ENCODE data around the gene GTPBP4. TPM values are rescaled to one million over a fixed set of nuclear protein-coding genes. Genes with fewer than 3 reads are reported as not detected.

GTPBP4 gene
- total RNA-seq, 1 experiment from 2014 or later: 97.4 TPM

DNA sequence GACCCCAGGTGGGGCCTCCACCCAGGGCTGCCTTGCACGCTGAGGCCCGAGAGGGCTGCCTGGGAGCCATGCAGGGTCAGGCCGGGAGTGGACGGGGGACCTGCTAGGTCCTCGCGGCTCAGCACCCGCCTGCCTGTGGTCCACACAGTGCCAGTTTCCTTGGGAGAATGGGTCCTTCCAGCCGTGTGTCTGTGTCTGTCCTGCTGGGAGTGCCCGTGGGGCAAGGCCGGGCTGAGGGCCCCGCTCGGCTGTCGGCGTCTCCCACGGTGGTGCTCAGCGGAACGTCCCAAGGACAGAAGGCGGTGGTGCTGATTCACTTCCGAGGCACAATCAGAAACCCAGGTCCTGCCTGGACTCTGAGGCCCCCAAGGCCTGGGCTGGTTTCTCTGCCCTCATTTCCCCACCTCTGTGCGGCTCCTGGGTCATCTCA is 23.2 kb upstream of the GTPBP4 start (continued):
- TF ChIP-seq, protein P1, sequence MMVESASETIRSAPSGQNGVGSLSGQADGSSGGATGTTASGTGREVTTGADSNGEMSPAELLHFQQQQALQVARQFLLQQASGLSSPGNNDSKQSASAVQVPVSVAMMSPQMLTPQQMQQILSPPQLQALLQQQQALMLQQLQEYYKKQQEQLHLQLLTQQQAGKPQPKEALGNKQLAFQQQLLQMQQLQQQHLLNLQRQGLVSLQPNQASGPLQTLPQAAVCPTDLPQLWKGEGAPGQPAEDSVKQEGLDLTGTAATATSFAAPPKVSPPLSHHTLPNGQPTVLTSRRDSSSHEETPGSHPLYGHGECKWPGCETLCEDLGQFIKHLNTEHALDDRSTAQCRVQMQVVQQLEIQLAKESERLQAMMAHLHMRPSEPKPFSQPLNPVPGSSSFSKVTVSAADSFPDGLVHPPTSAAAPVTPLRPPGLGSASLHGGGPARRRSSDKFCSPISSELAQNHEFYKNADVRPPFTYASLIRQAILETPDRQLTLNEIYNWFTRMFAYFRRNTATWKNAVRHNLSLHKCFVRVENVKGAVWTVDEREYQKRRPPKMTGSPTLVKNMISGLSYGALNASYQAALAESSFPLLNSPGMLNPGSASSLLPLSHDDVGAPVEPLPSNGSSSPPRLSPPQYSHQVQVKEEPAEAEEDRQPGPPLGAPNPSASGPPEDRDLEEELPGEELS (CRISPR knock-in tag; IDR thresholded peaks at IDR 0.05): no peak
- no peak for TF ChIP-seq ZMAT4 (CRISPR knock-in tag; IDR thresholded peaks at IDR 0.05)
- TF ChIP-seq E2F4 (CRISPR knock-in tag; IDR thresholded peaks at IDR 0.05; ENCODE audit: borderline replicate concordance, low read depth): no peak
- TF ChIP-seq, protein P2, sequence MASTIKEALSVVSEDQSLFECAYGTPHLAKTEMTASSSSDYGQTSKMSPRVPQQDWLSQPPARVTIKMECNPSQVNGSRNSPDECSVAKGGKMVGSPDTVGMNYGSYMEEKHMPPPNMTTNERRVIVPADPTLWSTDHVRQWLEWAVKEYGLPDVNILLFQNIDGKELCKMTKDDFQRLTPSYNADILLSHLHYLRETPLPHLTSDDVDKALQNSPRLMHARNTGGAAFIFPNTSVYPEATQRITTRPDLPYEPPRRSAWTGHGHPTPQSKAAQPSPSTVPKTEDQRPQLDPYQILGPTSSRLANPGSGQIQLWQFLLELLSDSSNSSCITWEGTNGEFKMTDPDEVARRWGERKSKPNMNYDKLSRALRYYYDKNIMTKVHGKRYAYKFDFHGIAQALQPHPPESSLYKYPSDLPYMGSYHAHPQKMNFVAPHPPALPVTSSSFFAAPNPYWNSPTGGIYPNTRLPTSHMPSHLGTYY (CRISPR knock-in tag; IDR thresholded peaks at IDR 0.05): no peak
- TF ChIP-seq GTF2I (CRISPR knock-in tag; conservative IDR thresholded peaks at IDR 0.05): no peak
- no peak for TF ChIP-seq MYBL2 (CRISPR knock-in tag; IDR thresholded peaks at IDR 0.05)
- no peak for TF ChIP-seq FOXK1 (CRISPR knock-in tag; IDR thresholded peaks at IDR 0.05)
- no peak for TF ChIP-seq ZNF416 (CRISPR knock-in tag; IDR thresholded peaks at IDR 0.05)

DNA sequence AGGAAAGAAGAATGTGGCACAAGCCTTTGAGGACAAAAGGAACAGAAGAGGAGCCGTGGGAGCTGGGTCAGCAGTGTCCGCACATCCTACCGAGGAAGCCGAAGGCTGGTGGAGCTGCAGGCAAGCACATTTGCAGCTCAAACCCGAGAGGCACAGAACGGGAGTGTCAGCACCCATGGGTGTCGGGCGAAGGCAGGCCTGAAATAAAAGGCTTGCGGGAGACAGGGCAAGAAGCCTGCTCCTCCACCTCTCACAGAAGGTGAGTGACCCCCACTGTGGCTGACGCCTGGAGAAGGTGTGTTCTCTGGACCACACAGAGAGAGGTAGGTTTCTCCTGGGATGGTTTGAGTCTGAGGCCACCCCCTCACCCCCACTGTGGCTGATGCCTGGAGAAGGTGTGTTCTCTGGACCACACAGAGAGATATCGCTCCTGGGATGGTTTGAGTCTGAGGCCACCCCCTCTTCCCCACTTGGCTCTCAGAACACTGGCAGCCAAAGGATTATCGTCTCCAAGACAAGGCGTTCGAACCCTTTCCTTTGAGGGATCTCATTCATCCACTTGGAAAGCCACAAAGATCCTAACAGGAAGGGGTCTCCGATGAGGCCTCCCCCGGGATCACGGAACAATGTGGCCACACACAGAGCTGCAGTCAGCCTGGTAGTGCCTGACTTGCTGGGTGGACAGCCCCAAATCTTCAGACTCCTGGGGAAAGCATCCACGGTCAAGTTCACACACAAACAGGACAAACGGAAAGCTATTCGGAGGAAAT is 21.6 kb upstream of the GTPBP4 start:
- ATAC-seq (no peak), DNase-seq (ENCODE audit: low spot score) (no peak)
- no peak overlapping the region for H3K4me3 Mint-ChIP-seq
- peaks cover 10% of the 10 kb centered on the region; the same call in 1 of the 2 replicates for H3K27me3 Mint-ChIP-seq (ENCODE audit: low read depth)
- CTCF ChIA-PET: no interaction called here
- peaks cover 11% of the 10 kb centered on the region for H3K9me3 Mint-ChIP-seq
- no peaks in the 10 kb centered on the region for H3K36me3 Mint-ChIP-seq
- H3K27ac Mint-ChIP-seq: no peak overlapping the region
- peaks cover 4% of the 10 kb centered on the region for H3K4me1 Mint-ChIP-seq
- no peak for TF ChIP-seq CREM (CRISPR knock-in tag; IDR thresholded peaks at IDR 0.05)
- TF ChIP-seq, protein P3, sequence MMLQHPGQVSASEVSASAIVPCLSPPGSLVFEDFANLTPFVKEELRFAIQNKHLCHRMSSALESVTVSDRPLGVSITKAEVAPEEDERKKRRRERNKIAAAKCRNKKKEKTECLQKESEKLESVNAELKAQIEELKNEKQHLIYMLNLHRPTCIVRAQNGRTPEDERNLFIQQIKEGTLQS (CRISPR knock-in tag; conservative IDR thresholded peaks at IDR 0.05): no peak
- no peak for TF ChIP-seq TEAD1 (CRISPR knock-in tag; IDR thresholded peaks at IDR 0.05)
- TF ChIP-seq ATF1 (CRISPR knock-in tag; IDR thresholded peaks at IDR 0.05): no peak
- no peak for TF ChIP-seq HMGA2 (CRISPR knock-in tag; IDR thresholded peaks at IDR 0.05)
- TF ChIP-seq, protein P4, sequence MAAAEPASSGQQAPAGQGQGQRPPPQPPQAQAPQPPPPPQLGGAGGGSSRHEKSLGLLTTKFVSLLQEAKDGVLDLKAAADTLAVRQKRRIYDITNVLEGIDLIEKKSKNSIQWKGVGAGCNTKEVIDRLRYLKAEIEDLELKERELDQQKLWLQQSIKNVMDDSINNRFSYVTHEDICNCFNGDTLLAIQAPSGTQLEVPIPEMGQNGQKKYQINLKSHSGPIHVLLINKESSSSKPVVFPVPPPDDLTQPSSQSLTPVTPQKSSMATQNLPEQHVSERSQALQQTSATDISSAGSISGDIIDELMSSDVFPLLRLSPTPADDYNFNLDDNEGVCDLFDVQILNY (CRISPR knock-in tag; IDR thresholded peaks at IDR 0.05): no peak
- no peak for TF ChIP-seq ZNF219 (CRISPR knock-in tag; IDR thresholded peaks at IDR 0.05; ENCODE audit: borderline replicate concordance)
- TF ChIP-seq JAZF1 (CRISPR knock-in tag; IDR thresholded peaks at IDR 0.05): no peak
- TF ChIP-seq, protein P5, sequence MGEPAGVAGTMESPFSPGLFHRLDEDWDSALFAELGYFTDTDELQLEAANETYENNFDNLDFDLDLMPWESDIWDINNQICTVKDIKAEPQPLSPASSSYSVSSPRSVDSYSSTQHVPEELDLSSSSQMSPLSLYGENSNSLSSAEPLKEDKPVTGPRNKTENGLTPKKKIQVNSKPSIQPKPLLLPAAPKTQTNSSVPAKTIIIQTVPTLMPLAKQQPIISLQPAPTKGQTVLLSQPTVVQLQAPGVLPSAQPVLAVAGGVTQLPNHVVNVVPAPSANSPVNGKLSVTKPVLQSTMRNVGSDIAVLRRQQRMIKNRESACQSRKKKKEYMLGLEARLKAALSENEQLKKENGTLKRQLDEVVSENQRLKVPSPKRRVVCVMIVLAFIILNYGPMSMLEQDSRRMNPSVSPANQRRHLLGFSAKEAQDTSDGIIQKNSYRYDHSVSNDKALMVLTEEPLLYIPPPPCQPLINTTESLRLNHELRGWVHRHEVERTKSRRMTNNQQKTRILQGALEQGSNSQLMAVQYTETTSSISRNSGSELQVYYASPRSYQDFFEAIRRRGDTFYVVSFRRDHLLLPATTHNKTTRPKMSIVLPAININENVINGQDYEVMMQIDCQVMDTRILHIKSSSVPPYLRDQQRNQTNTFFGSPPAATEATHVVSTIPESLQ (CRISPR knock-in tag; IDR thresholded peaks at IDR 0.05): no peak
- TF ChIP-seq, protein P6, sequence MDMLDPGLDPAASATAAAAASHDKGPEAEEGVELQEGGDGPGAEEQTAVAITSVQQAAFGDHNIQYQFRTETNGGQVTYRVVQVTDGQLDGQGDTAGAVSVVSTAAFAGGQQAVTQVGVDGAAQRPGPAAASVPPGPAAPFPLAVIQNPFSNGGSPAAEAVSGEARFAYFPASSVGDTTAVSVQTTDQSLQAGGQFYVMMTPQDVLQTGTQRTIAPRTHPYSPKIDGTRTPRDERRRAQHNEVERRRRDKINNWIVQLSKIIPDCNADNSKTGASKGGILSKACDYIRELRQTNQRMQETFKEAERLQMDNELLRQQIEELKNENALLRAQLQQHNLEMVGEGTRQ (CRISPR knock-in tag; IDR thresholded peaks at IDR 0.05): no peak
- TF ChIP-seq RORB (CRISPR knock-in tag; IDR thresholded peaks at IDR 0.05): no peak
- TF ChIP-seq CTCF (IDR thresholded peaks at IDR 0.05): no peak
- TF ChIP-seq ZNF512 (CRISPR knock-in tag; IDR thresholded peaks at IDR 0.05; ENCODE audit: borderline replicate concordance): no peak
- no peak for TF ChIP-seq IRF2 (CRISPR knock-in tag; IDR thresholded peaks at IDR 0.05; ENCODE audit: borderline replicate concordance, low read depth)
- POLR2A ChIA-PET: no interaction called here

All from WTC11 (cell line).